Gastroesophageal sphincter (tissue), 4 donors: Measurements from ENCODE around the gene PSMA5. TPM values are rescaled to one million over a fixed set of nuclear protein-coding genes. Genes with fewer than 3 reads are reported as not detected.
"Not testable (repeated sequence)": the region's sequence is repeated elsewhere in the genome, so short reads cannot be mapped to it uniquely, and the experiment has no call there.

Source experiments
- ATAC-seq: fragments of 150-250 bp; one replicate; pipeline ENCODE4 v1.9.1; 2016; ENCODE audit warnings: mild to moderate bottlenecking, moderate library complexity
- H3K27ac ChIP-seq, 4 donors: fragments of 200-600 bp; sonication (generic) in 3 of 4; 1 replicate in 3 of 4; 2 replicates in 1 of 4; pipeline ENCODE4 v1.5.1; 2016 to 2019
- H3K27me3 ChIP-seq: fragments of 200-600 bp; sonication (generic); one replicate; pipeline ENCODE4 v1.5.1; 2019
- H3K36me3 ChIP-seq, 2 donors: fragments of 200-600 bp; sonication (generic); one replicate each; pipeline ENCODE4 v1.5.1; 2019; ENCODE audit warnings: control low read depth in 1 of 2
- H3K4me1 ChIP-seq, 3 donors: fragments of 200-600 bp; sonication (generic); 1 replicate in 2 of 3; 2 replicates in 1 of 3; pipeline ENCODE4 v1.5.1; 2016 to 2019; ENCODE audit warnings: control low read depth in 2 of 3
- H3K4me3 ChIP-seq, 2 donors: fragments of 200-600 bp; sonication (generic); one replicate each; pipeline ENCODE4 v1.5.1; 2019; ENCODE audit warnings: mild to moderate bottlenecking in 1 of 2, moderate library complexity in 1 of 2
- H3K9me3 ChIP-seq, 3 donors: fragments of 200-600 bp; sonication (generic); one replicate each; pipeline ENCODE4 v1.5.1; 2017 to 2019; ENCODE audit warnings: control low read depth in 2 of 3
- CTCF ChIP-seq, 4 experiments: fragments of 200-600 bp in 2 of 4; fragments of 450-650 bp in 2 of 4; sonication (generic) in 1 of 4; IDR thresholded peaks; one replicate each; pipeline ENCODE4 v1.5.1; 2017 to 2019; ENCODE audit warnings: antibody characterized with exemption in 4 of 4, mild to moderate bottlenecking in 2 of 4, moderate library complexity in 2 of 4
- EP300 ChIP-seq: sonication (generic); formaldehyde crosslinking; IDR thresholded peaks from one replicate; pipeline ENCODE4 v1.6.1; 2017; ENCODE audit warnings: antibody characterized with exemption, mild to moderate bottlenecking
- POLR2A ChIP-seq, 2 donors: fragments of 450-650 bp; IDR thresholded peaks; one replicate each; pipeline ENCODE4 v1.6.1; 2017; ENCODE audit warnings: antibody characterized with exemption in 2 of 2, mild to moderate bottlenecking in 2 of 2, moderate library complexity in 1 of 2
- POLR2AphosphoS5 ChIP-seq: sonication (generic); formaldehyde crosslinking; IDR thresholded peaks from one replicate; pipeline ENCODE4 v1.6.1; 2017; ENCODE audit warnings: antibody characterized with exemption
- WGBS, 2 donors: methylation state at CpG; one replicate each; pipeline ENCODE4 v1.1.5; 2018; ENCODE audit warnings: low coverage in 1 of 2; 5-methylcytosine and 5-hydroxymethylcytosine counted together
- total RNA-seq, 4 donors: library from RNA; depleted of rRNA; stranded (reverse); fragments of >200 nt; gene quantifications; one replicate each; pipeline ENCODE4 v1.1.0, GENCODE V29; 2016

Gene PSMA5
- total RNA-seq, 4 donors from 2014 or later, result 28.2 to 61.5 (median 30.4) TPM

GRCh38 chr1:109395602-109396512 is 30.4 kb downstream of the PSMA5 start:
- no peaks in the 10 kb centered on the region for H3K27me3 ChIP-seq
- H3K4me3 ChIP-seq, result peak overlapping the region; percentile 33 to 76
- H3K9me3 ChIP-seq, result no peaks in the 10 kb centered on the region
- peaks cover 23 to 78% (median 34%) of the 10 kb centered on the region in 3 donors for H3K4me1 ChIP-seq
- TF ChIP-seq EP300, result no peak
- TF ChIP-seq POLR2AphosphoS5, result peak; percentile 33
- ATAC-seq, result no peak
- peaks cover 0 to under 1% of the 10 kb centered on the region in 2 donors for H3K36me3 ChIP-seq
- WGBS, 2 donors, result 39 to 43% methylated on average over 4 to 5 of the region's 5 CpGs
- H3K27ac ChIP-seq, result peak overlapping the region; percentile 91 to 97 (median 92)

DNA sequence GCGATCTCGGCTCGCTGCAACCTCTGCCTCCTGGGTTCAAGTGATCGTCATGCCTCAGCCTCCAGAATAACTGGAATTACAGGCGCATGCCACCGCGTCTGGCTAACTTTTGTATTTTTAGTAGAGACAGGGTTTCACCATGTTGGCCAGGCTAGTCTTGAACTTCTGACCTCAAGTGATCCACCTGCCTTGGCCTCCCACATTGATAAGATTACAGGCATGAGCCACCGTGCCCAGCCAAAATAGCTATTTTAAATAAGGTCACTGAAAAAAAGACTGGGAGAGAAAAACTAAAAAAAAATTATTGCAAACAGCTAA is 31.0 kb downstream of the PSMA5 start:
- H3K36me3 ChIP-seq, H3K9me3 ChIP-seq, ATAC-seq, H3K27me3 ChIP-seq: not testable (repeated sequence)
- WGBS, 2 donors, result 68% methylated on average over 8 of the region's 8 CpGs; no CpG with 5 or more reads in 1 of the 2 donors
- Histone ChIP-seq H3K4me3 (peak overlapping the region; percentile 33 to 76), H3K27ac (peak overlapping the region; percentile 91 to 97 (median 92)), H3K4me1 (peaks cover 25 to 84% (median 37%) of the 10 kb centered on the region in 3 donors)

DNA sequence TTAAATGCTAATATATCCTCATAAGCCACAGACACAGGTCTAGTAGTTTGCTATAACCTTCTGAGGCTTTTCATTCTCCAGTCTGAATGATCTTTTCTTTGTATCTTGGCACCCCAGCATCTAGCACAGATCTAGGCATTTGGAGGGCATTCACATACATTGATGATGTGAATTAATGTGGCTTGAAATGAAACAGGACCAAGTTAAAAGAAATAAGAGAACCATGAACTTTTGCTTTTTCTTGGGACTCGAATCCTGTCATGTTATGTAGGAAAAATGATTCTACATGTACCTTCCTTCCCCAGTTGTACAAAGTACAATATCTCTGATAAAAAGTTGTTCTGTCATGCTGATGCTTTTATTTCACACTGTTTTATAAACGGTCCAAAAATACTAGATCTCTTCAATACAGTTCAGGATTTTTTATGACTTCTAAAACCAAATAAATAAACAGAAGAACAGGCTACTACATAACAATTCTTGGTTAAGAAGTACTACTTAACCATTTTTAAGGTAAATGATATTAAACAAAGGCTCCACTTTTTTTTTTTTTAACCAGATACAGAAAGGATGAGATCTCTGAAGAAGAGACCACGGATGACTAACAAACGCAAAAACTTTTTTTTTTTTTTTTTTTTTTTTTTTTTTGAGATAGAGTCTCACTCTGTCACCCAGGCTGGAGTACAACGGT is 31.5 kb downstream of the PSMA5 start:
- no peak for TF ChIP-seq POLR2A (IDR thresholded peaks at IDR 0.05)
- TF ChIP-seq EP300, result no peak
- no peak for TF ChIP-seq CTCF (IDR thresholded peaks at IDR 0.05)
- TF ChIP-seq POLR2AphosphoS5, result no peak
- no peak for ATAC-seq
- Histone ChIP-seq H3K36me3 (no peaks in the 10 kb centered on the region), H3K4me1 (peaks cover 30 to 89% (median 41%) of the 10 kb centered on the region in 3 donors), H3K27me3 (no peaks in the 10 kb centered on the region), H3K4me3 (peak overlapping the region; percentile 11 to 76), H3K9me3 (no peaks in the 10 kb centered on the region), H3K27ac (peak overlapping the region; percentile 91 to 97 (median 92))
- 38 to 53% methylated on average over 4 to 5 of the region's 5 CpGs for WGBS, 2 donors

DNA sequence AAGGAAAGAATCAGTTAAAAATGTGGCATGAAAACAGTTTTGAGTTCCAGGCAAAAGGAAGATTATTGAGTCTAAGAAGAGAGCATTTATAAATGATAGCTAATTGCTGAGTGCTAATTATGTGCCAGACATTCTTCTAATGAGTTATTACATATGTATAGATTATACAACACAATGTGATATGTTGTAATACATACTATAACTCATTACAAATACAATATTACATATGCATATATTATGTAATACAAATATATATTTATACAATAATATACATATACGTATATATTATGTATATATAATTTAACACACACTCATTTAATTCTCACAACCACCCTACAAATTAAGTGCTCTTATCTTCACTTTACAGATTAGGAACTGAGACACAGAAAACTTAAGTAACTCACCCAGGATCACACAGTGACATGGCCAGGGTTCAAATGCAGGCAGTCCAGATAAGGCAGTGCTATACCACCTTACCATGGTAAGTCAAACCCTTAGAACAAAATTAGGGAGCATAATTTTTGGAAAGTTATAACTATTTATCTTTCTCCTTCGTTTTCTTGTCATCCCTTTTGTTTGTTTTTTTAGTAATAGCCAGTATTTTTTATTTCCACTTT is 32.5 kb downstream of the PSMA5 start:
- no peak for TF ChIP-seq POLR2A (IDR thresholded peaks at IDR 0.05)
- no peak for TF ChIP-seq CTCF (IDR thresholded peaks at IDR 0.05)
- TF ChIP-seq POLR2AphosphoS5, result no peak
- no peak for TF ChIP-seq EP300
- Histone ChIP-seq H3K4me1 (peaks cover 38 to 89% (median 48%) of the 10 kb centered on the region in 3 donors), H3K27ac (peak overlapping the region; percentile 87 to 92 (median 92)), H3K4me3 (peak overlapping the region in 1 of 2 donors; percentile 76), H3K9me3 (no peaks in the 10 kb centered on the region), H3K36me3 (no peaks in the 10 kb centered on the region), H3K27me3 (no peaks in the 10 kb centered on the region)
- no peak for ATAC-seq
- 8 to 35% methylated on average over 1 to 2 of the region's 2 CpGs for WGBS, 2 donors

DNA sequence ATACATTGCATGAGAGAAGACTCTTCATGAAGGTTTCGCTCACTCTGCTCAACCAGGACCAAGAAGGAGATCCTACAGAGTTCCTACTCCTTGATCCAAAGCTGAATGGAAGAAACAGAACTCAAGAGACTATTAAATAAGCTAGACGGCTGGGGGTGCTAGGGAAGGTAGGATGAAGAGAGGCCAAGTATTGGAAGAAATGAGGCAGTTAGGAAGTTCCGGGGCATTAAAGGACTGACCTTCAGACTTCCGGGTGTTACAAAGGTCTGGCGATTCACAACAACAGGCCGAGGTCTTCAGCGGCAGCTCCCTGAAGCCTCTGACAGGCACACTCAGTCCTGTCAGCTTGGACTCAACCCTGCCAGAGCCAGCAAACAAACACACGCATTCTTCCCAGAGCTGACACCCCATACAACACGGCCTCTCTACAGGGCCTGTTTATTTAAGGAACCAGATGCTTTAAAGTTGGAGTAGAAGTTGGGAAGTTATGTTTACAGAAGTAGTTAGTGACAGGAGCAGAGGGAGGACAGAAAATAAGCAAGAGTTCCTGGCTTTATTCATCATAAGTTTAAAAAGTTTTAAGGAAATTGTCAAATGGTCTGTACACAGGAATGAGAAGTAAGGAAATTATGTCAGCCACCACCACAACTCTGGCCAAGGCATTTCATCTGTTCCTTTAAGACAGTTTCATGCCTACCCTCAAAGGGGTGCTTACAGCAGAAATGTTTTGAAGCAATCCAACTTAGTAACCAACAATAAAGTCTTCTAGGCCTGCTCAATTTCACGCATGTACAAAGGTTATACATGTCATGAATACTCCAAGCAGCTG is 33.2 kb downstream of the PSMA5 start:
- Histone ChIP-seq H3K4me3 (peak overlapping the region; percentile 5 to 76), H3K27ac (peak overlapping the region; percentile 87 to 92 (median 92)), H3K4me1 (peaks cover 35 to 89% (median 47%) of the 10 kb centered on the region in 3 donors)

More for the DNA sequence above, 33.2 kb downstream of the PSMA5 start:
- Histone ChIP-seq H3K36me3 (no peaks in the 10 kb centered on the region), H3K27me3 (no peaks in the 10 kb centered on the region), H3K9me3 (no peaks in the 10 kb centered on the region)
- WGBS, 2 donors, result 4 to 12% methylated on average over 7 to 10 of the region's 10 CpGs
- TF ChIP-seq POLR2A (IDR thresholded peaks at IDR 0.05) (no peak), POLR2AphosphoS5 (peak; percentile 83)
- peak; percentile 55 for ATAC-seq
